Heart right ventricle (tissue), 16 donors: ENCODE data around the gene ARMC2. TPM values are rescaled to one million over a fixed set of nuclear protein-coding genes. Genes with fewer than 3 reads are reported as not detected.

Source experiments
- ATAC-seq, 8 donors: fragments of 200-7000 bp; cut with Tn5 transposase; one replicate each; pipeline ENCODE4 v1.9.1; 2020; ENCODE audit warnings: mild to moderate bottlenecking in 8 of 8, moderate library complexity in 8 of 8, moderate number of reproducible peaks in 1 of 8
- DNase-seq, 2 donors: peaks; one replicate each; pipeline ENCODE4 v3.0.0-alpha.2; 2020
- H3K27ac ChIP-seq, 10 donors: fragments of 200-600 bp; sonication (generic) in 2 of 10; one replicate each; pipeline versions ENCODE4 v1.5.0 to v1.8.0; 2020 to 2022; ENCODE audit warnings: mild to moderate bottlenecking in 3 of 10
- H3K27me3 ChIP-seq, 7 donors: fragments of 200-600 bp; one replicate each; pipeline ENCODE4 v1.8.0; 2021 to 2022; ENCODE audit warnings: mild to moderate bottlenecking in 2 of 7
- H3K36me3 ChIP-seq, 9 donors: fragments of 200-600 bp; sonication (generic) in 1 of 9; one replicate each; pipeline versions ENCODE4 v1.5.0 to v1.8.0; 2020 to 2022; ENCODE audit warnings: mild to moderate bottlenecking in 2 of 9
- H3K4me1 ChIP-seq, 9 donors: fragments of 200-600 bp; sonication (generic) in 1 of 9; one replicate each; pipeline versions ENCODE4 v1.5.0 to v1.8.0; 2020 to 2022; ENCODE audit warnings: mild to moderate bottlenecking in 4 of 9
- H3K4me3 ChIP-seq, 10 donors: fragments of 200-600 bp; sonication (generic) in 2 of 10; one replicate each; pipeline versions ENCODE4 v1.5.0 to v1.8.0; 2020 to 2022; ENCODE audit warnings: mild to moderate bottlenecking in 7 of 10, moderate library complexity in 2 of 10
- H3K9me3 ChIP-seq, 11 donors: fragments of 200-600 bp in 10 of 11; sonication (generic) in 2 of 11; one replicate each; pipeline versions ENCODE4 v1.5.0 to v1.8.0; 2013 to 2022; ENCODE audit warnings: mild to moderate bottlenecking in 2 of 11, control low read depth in 1 of 11, moderate library complexity in 1 of 11
- CTCF ChIP-seq, 9 donors: fragments of 200-600 bp; sonication (generic) in 2 of 9; IDR thresholded peaks; one replicate each; pipeline versions ENCODE4 v1.5.0 to v1.8.0; 2021 to 2022; ENCODE audit warnings: antibody characterized with exemption in 9 of 9, mild to moderate bottlenecking in 5 of 9, moderate library complexity in 1 of 9
- WGBS, 2 donors: extraction: QIAGEN DNeasy Blood & Tissue Kit; methylation state at CpG; one replicate each; pipeline ENCODE4 v1.1.7; 2013; ENCODE audit warnings: inconsistent platforms in 1 of 2; 5-methylcytosine and 5-hydroxymethylcytosine counted together
- intact Hi-C, 10 donors: fragments of 100-400 bp; cut with DNase I; formaldehyde crosslinking; loops; one replicate each; pipeline versions ENCODE4 v1.11.1 to v1.14.2; 2022
- polyA plus RNA-seq, 2 donors: library from polyadenylated mRNA; stranded (reverse); fragments of 200-250 nt; gene quantifications; one replicate each; pipeline ENCODE4 v1.2.3, GENCODE V29; 2013
- total RNA-seq, 10 donors: library from RNA; stranded (reverse); fragmentation: NEBNext Ultra II Directional in 3 of 10; extraction: Animal tissue kit (Norgen Biotek cat#: 25700) in 3 of 10; gene quantifications; one replicate each; pipeline versions ENCODE4 v1.2.1 to v1.2.4, GENCODE V29; 2021 to 2023
- donor health status: Arrhythmogenic right ventricular cardiomyopathy.
- donor health status: ischemic (EF 13 %, LVEDD 7.1; RV severe dilation, severe dysfunction).
- donor health status: healthy with polysubstance abuse.
- donor health status: DM: no; HTN: yes; CAD: no.
- donor health status: DM: no; HTN: no; CAD: no.
- donor health status: ischemic (EF 25% LVEDD 6.9; RV normal size, moderate dysfunction).
- donor health status: ischemic (EF 25% LVEDD 5.7; RV mildly dilated, moderate dysfunction).
- donor health status: healthy.
- donor health status: DM: yes; HTN: yes; CAD: no.
- donor health status: Ischemic cardiomyopathy.
- donor health status: ischemic (EF 35%, LVEDD 5.7; RV mildly dilated, moderate dysfunction).
- donor health status: nonischemic (EF 11% LVEDD 7.7; RV severe dilation, severe dysfunction).
- donor health status: DM: yes; HTN: yes; CAD: no.
- donor health status: PGD.
- donor health status: ischemic (EF 29% LVEDD 5.4; RV normal size, mild dysfunction).
- donor health status: nonischemic (EF 23%, LVEDD 6.1; RV moderate dilation, normal function).

Gene ARMC2
- total and polyA plus RNA-seq, 12 donors, result 2.5 to 16.4 (median 12.3) TPM

- WGBS, 2 donors, result 71 to 79% methylated on average over 1 of the region's 1 CpG
- H3K27ac ChIP-seq, result peak overlapping the region in 1 of 10 donors; percentile 29
These were observed 72.5 kb downstream of the ARMC2 start for GRCh38 chr6:108920751-108921150.

GRCh38 chr6:108921547-108922361 lies 73.5 kb downstream of the ARMC2 start:
- H3K4me1 ChIP-seq, result peaks cover 0 to 36% (median 9%) of the 10 kb centered on the region in 9 donors
- H3K9me3 ChIP-seq, result no peaks in the 10 kb centered on the region
- intact Hi-C loops, result no loop called here
- no peaks in the 10 kb centered on the region for H3K27me3 ChIP-seq
- no peaks in the 10 kb centered on the region for H3K36me3 ChIP-seq
- no peak for TF ChIP-seq CTCF (IDR thresholded peaks at IDR 0.05)
- peak in 7 of 8 donors; percentile 49 to 71 (median 60) for ATAC-seq
- WGBS, 2 donors, result 77 to 82% methylated on average over 9 of the region's 9 CpGs
- no peak overlapping the region for H3K4me3 ChIP-seq
- H3K27ac ChIP-seq, result peak overlapping the region in 2 of 10 donors; percentile 4 to 41
- no peak for DNase-seq

More at GRCh38 chr6:108920751-108921150, 72.5 kb downstream of the ARMC2 start:
- ATAC-seq (no peak), DNase-seq (no peak)
- TF ChIP-seq CTCF (IDR thresholded peaks at IDR 0.05), result no peak
- Histone ChIP-seq H3K4me3 (no peak overlapping the region), H3K4me1 (peaks cover 0 to 36% (median 9%) of the 10 kb centered on the region in 9 donors), H3K27me3 (no peaks in the 10 kb centered on the region), H3K36me3 (no peaks in the 10 kb centered on the region), H3K9me3 (no peaks in the 10 kb centered on the region)
- intact Hi-C loops, result no loop called here

- no peaks in the 10 kb centered on the region for H3K27me3 ChIP-seq
- ATAC-seq (no peak), DNase-seq (no peak)
- H3K36me3 ChIP-seq, result no peaks in the 10 kb centered on the region
- no peak overlapping the region for H3K4me3 ChIP-seq
- intact Hi-C loops, result no loop called here
- H3K4me1 ChIP-seq, result peaks cover 0 to 36% (median 9%) of the 10 kb centered on the region in 9 donors
- H3K9me3 ChIP-seq, result no peaks in the 10 kb centered on the region
- TF ChIP-seq CTCF (IDR thresholded peaks at IDR 0.05), result no peak
- peak overlapping the region in 1 of 10 donors; percentile 41 for H3K27ac ChIP-seq
These were observed 74.3 kb downstream of the ARMC2 start for GRCh38 chr6:108922499-108922898.

GRCh38 chr6:108927927-108928326 lies 79.7 kb downstream of the ARMC2 start:
- no peak overlapping the region for H3K27ac ChIP-seq
- 93% methylated on average over 5 of the region's 5 CpGs for WGBS, 2 donors
- TF ChIP-seq CTCF (IDR thresholded peaks at IDR 0.05), result no peak
- H3K36me3 ChIP-seq, result no peaks in the 10 kb centered on the region
- ATAC-seq (no peak), DNase-seq (no peak)
- H3K27me3 ChIP-seq, result no peaks in the 10 kb centered on the region
- H3K4me1 ChIP-seq, result peaks cover 0 to 13% (median 0%) of the 10 kb centered on the region in 9 donors
- no peaks in the 10 kb centered on the region for H3K9me3 ChIP-seq
- H3K4me3 ChIP-seq, result no peak overlapping the region
- intact Hi-C loops, result no loop called here
